CD8-positive, alpha-beta memory T cell (primary cell): ENCODE data around the gene TIMM10. TPM values are rescaled to one million over a fixed set of nuclear protein-coding genes. Genes with fewer than 3 reads are reported as not detected.

Source experiments
- CTCF ChIA-PET: fragments of 350-600 bp; sonication (Branson Sonifier 250); formaldehyde crosslinking; loops from one replicate; lab custom pipeline; 2021; ENCODE audit warnings: antibody characterized with exemption; lab: Charles Lee
- POLR2A ChIA-PET: fragments of 350-600 bp; sonication (Branson Sonifier 250); formaldehyde crosslinking; loops from one replicate; lab custom pipeline; 2021; ENCODE audit warnings: antibody characterized with exemption; lab: Charles Lee
- DNase-seq, 5 donors: peaks; one replicate each; pipeline versions ENCODE4 v3.0.0 to v3.0.0-alpha.2; 2020 to 2022; ENCODE audit warnings: mixed read lengths in 1 of 5
- H3K27ac ChIP-seq: one replicate; pipeline ENCODE4 v1.7.0; 2013; ENCODE audit warnings: low read depth, mild to moderate bottlenecking, low read length, moderate library complexity
- H3K27me3 ChIP-seq: 2 replicates; pipeline ENCODE4 v1.7.0; 2013; ENCODE audit warnings: low read length, mild to moderate bottlenecking; ENCODE audit not compliant: insufficient read depth, poor library complexity, severe bottlenecking
- H3K36me3 ChIP-seq: 2 replicates; pipeline ENCODE4 v1.7.0; 2013; ENCODE audit warnings: mild to moderate bottlenecking, low read length, moderate library complexity; ENCODE audit not compliant: insufficient read depth
- H3K4me1 ChIP-seq: 2 replicates; pipeline ENCODE4 v1.7.0; 2013; ENCODE audit warnings: mild to moderate bottlenecking, low read length, moderate library complexity; ENCODE audit not compliant: insufficient read depth
- H3K4me3 ChIP-seq: 2 replicates; pipeline ENCODE4 v1.7.0; 2013; ENCODE audit warnings: mild to moderate bottlenecking, low read length
- H3K9me3 ChIP-seq: 2 replicates; pipeline ENCODE4 v1.7.0; 2013; ENCODE audit warnings: mild to moderate bottlenecking, low read length
- H3K27ac Mint-ChIP-seq, 8 donors: one replicate each; pipeline ENCODE4 v1.8.0; 2020 to 2021; ENCODE audit warnings: mixed read lengths in 8 of 8, mild to moderate bottlenecking in 6 of 8, inconsistent platforms in 3 of 8, moderate library complexity in 3 of 8
- H3K27me3 Mint-ChIP-seq, 2 donors: one replicate each; pipeline ENCODE4 v1.8.0; 2020 to 2021; ENCODE audit warnings: mixed read lengths in 2 of 2, mild to moderate bottlenecking in 1 of 2, moderate library complexity in 1 of 2
- H3K36me3 Mint-ChIP-seq, 3 donors: one replicate each; pipeline ENCODE4 v1.8.0; 2020 to 2021; ENCODE audit warnings: mixed read lengths in 3 of 3, inconsistent platforms in 1 of 3, mild to moderate bottlenecking in 1 of 3
- H3K4me1 Mint-ChIP-seq, 3 donors: one replicate each; pipeline ENCODE4 v1.8.0; 2020 to 2021; ENCODE audit warnings: mixed read lengths in 3 of 3, inconsistent platforms in 1 of 3, mild to moderate bottlenecking in 1 of 3
- H3K4me3 Mint-ChIP-seq, 7 donors: one replicate each; pipeline ENCODE4 v1.8.0; 2020 to 2021; ENCODE audit warnings: mixed read lengths in 7 of 7, mild to moderate bottlenecking in 6 of 7, moderate library complexity in 4 of 7, inconsistent platforms in 2 of 7
- H3K9me3 Mint-ChIP-seq, 5 donors: one replicate each; pipeline ENCODE4 v1.8.0; 2020 to 2022; ENCODE audit warnings: mixed read lengths in 5 of 5, mild to moderate bottlenecking in 3 of 5, moderate library complexity in 2 of 5, inconsistent platforms in 1 of 5
- polyA plus RNA-seq: library from polyadenylated mRNA; unstranded; fragments of 300-500 nt; fragmentation: Illumina TruSeq; gene quantifications from one replicate; pipeline ENCODE4 v1.2.3, GENCODE V29; 2021
- total RNA-seq, 2 experiments: library from RNA; stranded (reverse); gene quantifications; one replicate each; pipeline ENCODE4 v1.2.3, GENCODE V29; 2021

The TIMM10 gene
- total and polyA plus RNA-seq, 3 experiments from 2014 or later = 72.2 to 154 (median 151) TPM

- Histone ChIP-seq H3K4me3 (no peak overlapping the region), H3K27me3 (no peaks in the 10 kb centered on the region), H3K4me1 (no peaks in the 10 kb centered on the region), H3K9me3 (no peaks in the 10 kb centered on the region), H3K36me3 (peaks cover 51% of the 10 kb centered on the region), H3K27ac (no peak overlapping the region)
- Mint-ChIP-seq H3K4me1 (peaks cover 9 to 18% (median 10%) of the 10 kb centered on the region in 3 donors), H3K27ac (peak overlapping the region in 6 of 8 donors; percentile 14 to 76 (median 45)), H3K4me3 (no peak overlapping the region), H3K9me3 (no peaks in the 10 kb centered on the region), H3K36me3 (peaks cover 0 to 71% (median 16%) of the 10 kb centered on the region in 3 donors), H3K27me3 (no peaks in the 10 kb centered on the region)
- POLR2A ChIA-PET = no interaction called here
- CTCF ChIA-PET = interaction anchor here (1.2 to 2.9 kb wide), 2 partner anchors 18 to 23 kb away, joined by 5 to 10 read pairs; partner anchors contain the start of gene UBE2L6
- DNase-seq = no peak
These were observed 19.4 kb upstream of the TIMM10 start for GRCh38 chr11:57549983-57550382.

GRCh38 chr11:57547854-57548377, 17.4 kb upstream of the TIMM10 start:
- no peaks in the 10 kb centered on the region for H3K4me1 ChIP-seq
- ChIA-PET POLR2A (no interaction called here), CTCF (interaction anchor here (0.7 to 2.7 kb wide), 5 partner anchors 19 to 96 kb away, joined by 3 to 9 read pairs (median 3); partner anchors contain the start of gene UBE2L6)
- H3K27ac ChIP-seq = no peak overlapping the region
- Mint-ChIP-seq H3K27ac (peak overlapping the region; percentile 46 to 90 (median 84)), H3K4me1 (peaks cover 7 to 18% (median 9%) of the 10 kb centered on the region in 3 donors), H3K9me3 (no peaks in the 10 kb centered on the region), H3K36me3 (peaks cover 0 to 50% (median 10%) of the 10 kb centered on the region in 3 donors), H3K27me3 (no peaks in the 10 kb centered on the region), H3K4me3 (peak overlapping the region in 3 of 7 donors; percentile 15 to 61 (median 34))
- DNase-seq = peak in 2 of 5 donors; percentile 7 to 72
- H3K4me3 ChIP-seq = no peak overlapping the region
- H3K9me3 ChIP-seq = no peaks in the 10 kb centered on the region
- H3K27me3 ChIP-seq = no peaks in the 10 kb centered on the region
- peaks cover 30% of the 10 kb centered on the region for H3K36me3 ChIP-seq

- Mint-ChIP-seq H3K27ac (peak overlapping the region; percentile 46 to 93 (median 84)), H3K36me3 (peaks cover 0 to 43% (median 10%) of the 10 kb centered on the region in 3 donors), H3K9me3 (no peaks in the 10 kb centered on the region), H3K4me3 (peak overlapping the region in 2 of 7 donors; percentile 34 to 73), H3K4me1 (peaks cover 7 to 18% (median 9%) of the 10 kb centered on the region in 3 donors), H3K27me3 (no peaks in the 10 kb centered on the region)
- Histone ChIP-seq H3K27me3 (no peaks in the 10 kb centered on the region), H3K9me3 (no peaks in the 10 kb centered on the region), H3K27ac (peak overlapping the region; percentile 2), H3K4me1 (no peaks in the 10 kb centered on the region), H3K4me3 (no peak overlapping the region), H3K36me3 (peaks cover 23% of the 10 kb centered on the region)
- ChIA-PET POLR2A (no interaction called here), CTCF (interaction anchor here (1.0 to 2.7 kb wide), 5 partner anchors 20 to 254 kb away, joined by 3 to 9 read pairs (median 3); partner anchors contain the start of gene UBE2L6)
- DNase-seq = no peak
These were observed 16.4 kb upstream of the TIMM10 start for GRCh38 chr11:57546869-57547475.

GRCh38 chr11:57546451-57546850, 15.9 kb upstream of the TIMM10 start:
- no peaks in the 10 kb centered on the region for H3K9me3 ChIP-seq

GRCh38 chr11:57545883-57546282, 15.3 kb upstream of the TIMM10 start:
- no peak for DNase-seq
- H3K9me3 ChIP-seq = no peaks in the 10 kb centered on the region
- H3K27me3 ChIP-seq = no peaks in the 10 kb centered on the region
- no peak overlapping the region for H3K27ac ChIP-seq
- peaks cover 15% of the 10 kb centered on the region for H3K36me3 ChIP-seq
- ChIA-PET CTCF (interaction anchor here (1.0 to 1.6 kb wide), 4 partner anchors 19 to 255 kb away, joined by 3 to 6 read pairs (median 3); no protein-coding TSS in a partner anchor), POLR2A (no interaction called here)
- H3K36me3 Mint-ChIP-seq = peaks cover 0 to 34% (median 8%) of the 10 kb centered on the region in 3 donors
- H3K4me3 Mint-ChIP-seq = no peak overlapping the region
- H3K4me3 ChIP-seq = no peak overlapping the region
- no peaks in the 10 kb centered on the region for H3K4me1 ChIP-seq
- H3K27me3 Mint-ChIP-seq = no peaks in the 10 kb centered on the region
- no peak overlapping the region for H3K27ac Mint-ChIP-seq
- peaks cover 7 to 18% (median 9%) of the 10 kb centered on the region in 3 donors for H3K4me1 Mint-ChIP-seq
- no peaks in the 10 kb centered on the region for H3K9me3 Mint-ChIP-seq

More at GRCh38 chr11:57546451-57546850, 15.9 kb upstream of the TIMM10 start:
- H3K27ac ChIP-seq = no peak overlapping the region
- Mint-ChIP-seq H3K4me3 (no peak overlapping the region), H3K36me3 (peaks cover 0 to 37% (median 8%) of the 10 kb centered on the region in 3 donors), H3K27me3 (no peaks in the 10 kb centered on the region), H3K9me3 (no peaks in the 10 kb centered on the region), H3K4me1 (peaks cover 7 to 18% (median 9%) of the 10 kb centered on the region in 3 donors), H3K27ac (peak overlapping the region in 4 of 8 donors; percentile 23 to 83 (median 75))
- POLR2A ChIA-PET = no interaction called here
- H3K4me1 ChIP-seq = no peaks in the 10 kb centered on the region
- H3K36me3 ChIP-seq = peaks cover 17% of the 10 kb centered on the region
- no peaks in the 10 kb centered on the region for H3K27me3 ChIP-seq
- no peak for DNase-seq
- CTCF ChIA-PET = interaction anchor here (1.0 to 2.7 kb wide), 4 partner anchors 19 to 254 kb away, joined by 3 to 9 read pairs (median 4); partner anchors contain the start of gene UBE2L6
- no peak overlapping the region for H3K4me3 ChIP-seq

- Mint-ChIP-seq H3K4me3 (no peak overlapping the region), H3K27me3 (no peaks in the 10 kb centered on the region), H3K9me3 (no peaks in the 10 kb centered on the region), H3K27ac (no peak overlapping the region), H3K36me3 (peaks cover 0 to 21% (median 5%) of the 10 kb centered on the region in 3 donors), H3K4me1 (peaks cover 7 to 18% (median 9%) of the 10 kb centered on the region in 3 donors)
- H3K36me3 ChIP-seq = peaks cover 2% of the 10 kb centered on the region
- ChIA-PET CTCF (interaction anchor here (1.5 to 1.6 kb wide), 3 partner anchors 85 to 100 kb away, joined by 3 to 5 read pairs (median 5); no protein-coding TSS in a partner anchor), POLR2A (no interaction called here)
- H3K4me3 ChIP-seq = no peak overlapping the region
- no peak overlapping the region for H3K27ac ChIP-seq
- H3K4me1 ChIP-seq = no peaks in the 10 kb centered on the region
- H3K9me3 ChIP-seq = no peaks in the 10 kb centered on the region
- no peaks in the 10 kb centered on the region for H3K27me3 ChIP-seq
- DNase-seq = no peak
These were observed 14.0 kb upstream of the TIMM10 start for GRCh38 chr11:57544566-57544965.

- no peaks in the 10 kb centered on the region for H3K4me1 ChIP-seq
- H3K27ac ChIP-seq = no peak overlapping the region
- H3K4me3 Mint-ChIP-seq = no peak overlapping the region
- no peaks in the 10 kb centered on the region for H3K27me3 ChIP-seq
- H3K36me3 ChIP-seq = no peaks in the 10 kb centered on the region
- no peak overlapping the region for H3K4me3 ChIP-seq
- DNase-seq = no peak
- peak overlapping the region in 1 of 8 donors; percentile 17 for H3K27ac Mint-ChIP-seq
- ChIA-PET POLR2A (no interaction called here), CTCF (interaction anchor here (0.7 to 1.6 kb wide), 2 partner anchors 50 to 86 kb away, joined by 3 to 5 read pairs; no protein-coding TSS in a partner anchor)
- H3K4me1 Mint-ChIP-seq = peaks cover 7 to 16% (median 9%) of the 10 kb centered on the region in 3 donors
- H3K9me3 Mint-ChIP-seq = no peaks in the 10 kb centered on the region
- no peaks in the 10 kb centered on the region for H3K27me3 Mint-ChIP-seq
- H3K36me3 Mint-ChIP-seq = peaks cover 0 to 15% (median 5%) of the 10 kb centered on the region in 3 donors
- no peaks in the 10 kb centered on the region for H3K9me3 ChIP-seq
These were observed 13.0 kb upstream of the TIMM10 start for GRCh38 chr11:57543593-57543992.
